Stimulated activated CD4-positive, alpha-beta T cell treated with anti-CD3 and anti-CD28 coated beads, Interleukin-4, amount 100 ng/mL, for 1 hour (primary cell): Measurements from ENCODE around the gene PFKP.

Experiments
- DNase-seq: peaks from one replicate; pipeline ENCODE4 v3.0.0-alpha.2; 2020

Gene PFKP

GRCh38 chr10:3137958-3138726, 70.8 kb downstream of the PFKP start:
- no peak for DNase-seq

GRCh38 chr10:3139216-3139910, 72.0 kb downstream of the PFKP start:
- no peak for DNase-seq

- DNase-seq: no peak
Observed at GRCh38 chr10:3140280-3140679, 72.9 kb downstream of the PFKP start.

DNA sequence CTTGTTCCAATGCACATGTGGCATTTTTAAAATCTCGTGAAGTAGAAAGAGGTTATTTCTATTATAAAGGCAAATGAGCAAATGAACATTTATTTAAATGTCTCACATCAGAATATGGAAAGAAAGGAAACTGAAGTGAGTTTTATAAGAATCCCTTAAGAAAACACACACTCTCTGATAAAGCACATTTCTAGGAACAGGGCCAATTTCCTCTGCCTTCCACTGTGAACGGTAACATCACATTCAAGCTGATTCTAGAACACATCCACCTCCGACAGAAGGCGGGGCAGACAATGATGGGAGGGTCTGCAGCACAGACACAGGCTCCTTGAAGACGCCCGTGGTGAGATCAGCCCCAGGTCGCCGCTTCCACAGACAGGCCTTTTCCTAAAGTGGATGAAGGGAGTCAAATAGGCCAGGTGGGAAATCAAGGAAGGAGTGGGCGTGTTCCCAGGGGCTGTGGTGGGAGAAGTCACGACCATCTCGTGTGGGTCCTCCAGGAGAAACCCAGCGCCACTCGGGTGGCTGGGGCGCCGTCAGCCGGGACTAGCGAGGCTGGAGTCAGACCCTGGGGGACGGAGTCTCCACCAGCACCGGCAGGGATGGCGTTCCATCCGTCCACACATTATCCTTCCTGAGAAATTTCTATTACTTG, 74.1 kb downstream of the PFKP start:
- no peak for DNase-seq

GRCh38 chr10:3142146-3142875, 75.0 kb downstream of the PFKP start:
- DNase-seq: no peak

- no peak for DNase-seq
Observed at GRCh38 chr10:3143366-3143765, 76.0 kb downstream of the PFKP start.

DNA sequence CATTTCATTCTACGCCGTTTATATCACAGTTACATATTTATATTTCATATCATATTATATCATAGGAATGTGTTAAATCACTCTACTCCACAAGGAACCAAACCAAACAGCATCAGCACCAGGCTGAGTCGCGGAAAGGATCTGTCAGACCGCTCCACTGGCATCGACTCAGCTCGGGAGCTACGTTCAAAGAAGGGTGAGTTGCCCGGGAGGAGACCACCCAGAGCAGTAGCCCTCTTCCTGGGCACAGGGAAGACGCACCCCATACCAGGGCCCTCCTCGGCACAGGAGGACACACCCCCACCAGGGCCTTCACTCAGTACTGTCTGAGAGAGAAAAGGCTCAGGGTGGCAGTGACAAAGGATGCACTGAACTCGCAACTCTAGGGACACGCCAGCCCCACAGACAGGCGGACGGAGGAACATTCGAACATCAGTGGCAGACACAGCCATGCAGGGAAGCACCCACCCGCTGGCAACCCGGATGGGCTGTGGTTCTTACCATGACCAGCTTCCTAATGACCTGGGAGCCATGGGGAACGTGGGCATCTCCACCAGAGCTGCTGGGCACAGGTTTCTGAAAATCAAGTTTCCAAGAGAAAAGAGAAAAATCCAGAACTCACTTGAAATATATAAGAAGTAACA, 76.6 kb downstream of the PFKP start:
- DNase-seq: no peak

DNA sequence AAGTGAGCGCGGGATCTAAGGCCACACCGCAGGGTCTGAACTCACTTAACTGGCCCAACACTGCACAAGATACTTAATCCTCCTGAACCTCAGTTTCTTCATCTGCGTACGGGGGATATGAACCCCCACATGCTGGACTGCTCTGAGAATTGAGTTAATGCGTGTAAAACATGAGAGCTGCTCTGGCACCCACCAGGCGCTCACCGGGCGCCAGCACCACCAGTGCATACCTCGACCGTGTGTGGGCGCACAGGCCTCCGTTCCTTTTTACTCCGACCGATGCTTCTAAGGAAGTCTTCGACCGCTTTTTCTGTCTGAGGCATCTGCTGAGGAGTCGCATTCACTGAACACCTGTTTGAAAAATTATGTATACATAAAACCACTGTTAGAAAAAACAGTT, 78.0 kb downstream of the PFKP start:
- DNase-seq: no peak

GRCh38 chr10:3146289-3146688, 78.9 kb downstream of the PFKP start:
- DNase-seq: no peak

GRCh38 chr10:3147117-3147820, 79.9 kb downstream of the PFKP start:
- no peak for DNase-seq

- no peak for DNase-seq
Observed at GRCh38 chr10:3148041-3148440, 80.7 kb downstream of the PFKP start.

GRCh38 chr10:3148994-3149393, 81.6 kb downstream of the PFKP start:
- DNase-seq: no peak

DNA sequence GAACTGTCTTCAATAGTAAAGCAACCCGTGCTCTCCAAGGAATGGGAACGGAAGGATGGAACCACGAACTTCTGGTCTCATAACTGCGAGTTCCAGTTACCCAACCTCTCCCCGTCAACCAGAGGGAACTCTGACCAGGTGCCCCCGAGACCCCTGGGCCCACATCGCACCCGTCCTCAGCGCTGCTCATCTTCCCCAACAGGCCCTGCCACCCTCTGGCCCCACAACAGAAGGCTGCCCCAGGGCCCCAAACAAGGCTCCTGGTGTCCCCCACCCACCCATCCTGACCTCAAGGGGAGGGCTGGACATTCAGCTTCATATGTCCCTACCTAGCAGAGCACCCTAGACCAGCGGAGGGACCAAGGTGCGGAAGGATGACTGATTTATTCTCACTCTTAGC, 82.6 kb downstream of the PFKP start:
- no peak for DNase-seq

DNA sequence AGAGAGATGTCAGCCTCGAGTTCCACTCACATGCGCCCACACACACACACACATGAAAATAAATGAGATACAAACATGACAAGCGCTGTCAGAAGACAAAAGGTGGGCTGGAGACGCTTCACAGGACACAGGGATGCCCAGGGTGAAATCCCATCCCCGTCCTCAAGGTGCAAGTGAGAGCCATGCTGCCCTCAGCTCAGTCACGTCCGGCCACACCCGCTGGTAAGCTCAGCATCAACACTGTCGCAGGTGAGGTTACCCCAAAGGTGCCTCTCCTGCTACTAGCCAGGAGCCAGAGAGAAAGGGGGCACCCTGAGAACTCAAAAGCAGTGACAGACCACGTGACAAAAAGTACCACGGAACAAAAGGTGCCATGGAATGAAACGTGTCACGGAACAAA, 83.0 kb downstream of the PFKP start:
- DNase-seq: no peak

GRCh38 chr10:3150961-3151360, 83.6 kb downstream of the PFKP start:
- no peak for DNase-seq

DNA sequence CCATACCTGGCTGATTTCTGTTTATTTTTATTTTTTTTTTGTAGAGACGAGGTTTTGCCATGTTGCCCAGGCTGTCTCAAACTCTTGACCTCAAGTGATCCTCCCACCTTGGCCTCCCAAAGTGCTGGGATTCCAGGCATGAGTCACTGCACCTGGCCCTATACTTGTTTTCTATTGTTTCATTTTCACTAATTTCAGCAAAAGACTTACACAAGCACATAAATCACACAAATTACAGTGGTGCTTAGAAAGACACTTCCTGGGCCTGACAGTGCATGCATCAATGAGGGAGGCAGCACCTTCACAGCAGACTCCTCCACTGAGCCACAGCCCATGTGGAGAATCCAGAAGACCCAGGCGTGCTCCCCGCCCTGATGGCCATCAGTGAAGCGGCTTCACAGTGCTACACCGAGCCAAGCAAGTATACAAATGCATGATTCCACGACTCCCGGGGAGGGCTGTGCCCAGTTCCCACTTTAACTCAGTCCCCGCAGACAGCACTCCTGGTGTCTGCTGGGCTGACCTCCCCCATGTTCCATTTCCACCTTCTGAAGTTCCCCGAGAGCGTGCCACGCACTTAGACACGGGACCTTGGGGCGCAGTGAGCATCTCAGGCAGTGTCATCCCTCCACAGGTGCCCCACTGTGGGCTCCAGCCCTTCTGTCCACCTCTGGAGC, 84.7 kb downstream of the PFKP start:
- no peak for DNase-seq

DNA sequence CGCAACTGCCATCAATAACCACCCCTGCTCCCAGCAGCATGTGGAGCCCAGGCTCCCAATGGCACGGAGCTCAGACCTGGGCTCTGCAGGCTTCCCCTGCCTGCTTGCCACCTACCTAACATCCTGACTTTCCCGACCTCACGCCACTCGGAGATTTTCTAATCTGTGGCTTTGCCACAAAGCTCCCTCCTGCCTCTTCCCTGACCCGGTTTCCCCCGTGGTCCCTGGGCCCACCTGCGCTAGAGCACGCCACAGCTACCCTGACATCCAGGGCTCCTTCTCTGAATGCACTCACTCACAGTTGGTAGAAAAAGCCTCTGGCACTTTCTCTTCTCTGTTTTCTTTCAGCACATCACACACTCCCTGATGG, 85.2 kb downstream of the PFKP start:
- no peak for DNase-seq

DNA sequence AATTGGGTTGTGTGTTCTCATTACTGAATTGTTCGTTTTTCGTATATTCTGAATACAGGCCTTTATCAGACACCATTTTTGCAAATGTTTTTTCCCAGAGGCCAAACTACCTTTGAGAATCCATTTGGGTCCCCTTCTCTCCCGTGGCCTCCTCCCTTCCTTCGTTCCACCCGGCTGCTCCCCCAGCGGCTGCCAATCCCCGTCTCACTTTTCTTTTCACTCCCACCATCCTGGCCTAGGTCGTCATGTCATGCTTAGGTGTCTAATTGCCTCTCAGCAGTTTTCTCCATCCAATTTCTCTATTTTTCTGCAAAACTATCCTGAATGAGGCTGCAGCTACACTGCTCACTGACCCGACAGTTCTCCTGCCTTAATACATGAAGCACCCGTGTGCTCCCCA, 87.3 kb downstream of the PFKP start:
- DNase-seq: no peak

DNA sequence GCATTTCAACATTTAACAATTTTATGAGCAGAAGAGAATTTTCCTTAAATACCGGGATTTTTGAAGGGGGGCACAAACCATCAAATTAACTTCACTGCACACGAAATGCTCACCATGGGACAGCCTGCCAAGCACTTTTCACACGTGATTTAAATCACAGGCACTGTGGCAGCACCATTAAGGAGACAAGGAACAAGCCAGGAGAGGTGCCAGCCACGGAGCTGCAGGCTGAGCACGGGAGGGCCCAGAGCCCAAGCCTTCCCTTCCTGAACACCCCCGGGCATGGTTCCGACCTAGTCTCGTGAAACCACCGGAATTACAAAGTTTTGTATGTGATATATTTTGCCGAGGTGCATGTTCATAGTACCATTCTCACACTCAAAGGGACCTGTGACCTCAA, 91.8 kb downstream of the PFKP start:
- DNase-seq: no peak

- DNase-seq: no peak
Observed at GRCh38 chr10:3162533-3162932, 95.2 kb downstream of the PFKP start.

DNA sequence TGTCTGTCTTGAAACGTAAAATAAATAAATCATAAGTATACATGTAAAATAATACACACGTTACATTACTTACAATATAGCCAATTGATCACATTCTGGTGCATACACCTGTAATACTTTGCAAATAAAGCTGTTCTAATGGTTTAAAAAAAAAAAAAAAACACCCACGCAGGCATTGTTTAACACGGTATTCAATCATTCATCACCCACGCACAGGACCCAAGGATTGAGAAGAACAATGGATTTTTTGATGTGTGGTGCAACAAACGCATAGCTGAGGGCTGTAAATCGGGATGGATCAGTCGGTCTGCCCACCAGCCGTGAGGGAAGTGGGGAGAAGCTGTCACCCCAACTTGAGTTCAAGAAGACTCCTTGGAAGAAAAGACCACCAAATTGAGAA, 96.5 kb downstream of the PFKP start:
- DNase-seq: no peak

GRCh38 chr10:3165196-3165595, 97.8 kb downstream of the PFKP start:
- no peak for DNase-seq
